Measurements from ENCODE around the gene WDR62.
"Not testable (repeated sequence)": the region's sequence is repeated elsewhere in the genome, so short reads cannot be mapped to it uniquely, and the experiment has no call there.

WDR62 gene

DNA sequence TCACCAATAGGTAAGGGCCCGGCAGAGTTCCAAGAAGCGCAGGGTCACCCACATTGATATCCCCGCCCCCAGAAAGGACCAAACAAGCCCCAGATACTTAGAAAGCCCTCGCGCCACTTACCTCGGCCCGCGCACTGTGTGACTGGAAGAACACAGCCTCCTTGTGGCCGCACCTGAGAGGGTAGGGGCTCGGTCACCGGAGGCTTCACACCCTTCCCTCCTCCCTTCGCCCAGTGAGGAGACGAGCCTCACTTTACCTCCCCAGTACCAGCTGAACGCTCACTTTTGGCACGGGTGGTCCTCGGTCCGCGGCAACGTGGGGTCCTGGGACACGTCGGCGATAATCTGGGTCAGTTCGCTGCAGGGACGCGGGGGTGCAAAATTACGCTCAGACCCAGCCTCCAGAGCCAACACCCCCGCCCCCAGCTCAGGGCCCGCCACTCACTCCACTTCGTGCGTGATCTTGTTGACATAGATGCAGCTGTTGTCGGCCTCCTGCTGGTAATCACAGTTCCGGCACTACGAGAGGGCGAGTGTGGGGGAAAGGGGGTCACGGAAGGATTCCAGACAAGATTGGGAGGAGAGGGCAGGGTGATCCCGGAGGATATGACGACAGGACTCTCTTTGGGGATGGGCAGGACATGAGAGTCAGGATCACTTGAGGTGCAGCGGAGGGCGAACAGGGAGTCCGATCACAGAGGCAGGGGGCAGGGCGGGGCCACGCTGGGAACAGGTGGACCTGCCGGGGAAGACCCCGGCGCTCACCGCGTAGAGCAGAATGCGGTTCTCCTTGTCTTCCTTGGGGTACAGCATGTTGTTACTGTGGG lies 59.4 kb downstream of the WDR62 start:
- DNase-seq = no peak

DNA sequence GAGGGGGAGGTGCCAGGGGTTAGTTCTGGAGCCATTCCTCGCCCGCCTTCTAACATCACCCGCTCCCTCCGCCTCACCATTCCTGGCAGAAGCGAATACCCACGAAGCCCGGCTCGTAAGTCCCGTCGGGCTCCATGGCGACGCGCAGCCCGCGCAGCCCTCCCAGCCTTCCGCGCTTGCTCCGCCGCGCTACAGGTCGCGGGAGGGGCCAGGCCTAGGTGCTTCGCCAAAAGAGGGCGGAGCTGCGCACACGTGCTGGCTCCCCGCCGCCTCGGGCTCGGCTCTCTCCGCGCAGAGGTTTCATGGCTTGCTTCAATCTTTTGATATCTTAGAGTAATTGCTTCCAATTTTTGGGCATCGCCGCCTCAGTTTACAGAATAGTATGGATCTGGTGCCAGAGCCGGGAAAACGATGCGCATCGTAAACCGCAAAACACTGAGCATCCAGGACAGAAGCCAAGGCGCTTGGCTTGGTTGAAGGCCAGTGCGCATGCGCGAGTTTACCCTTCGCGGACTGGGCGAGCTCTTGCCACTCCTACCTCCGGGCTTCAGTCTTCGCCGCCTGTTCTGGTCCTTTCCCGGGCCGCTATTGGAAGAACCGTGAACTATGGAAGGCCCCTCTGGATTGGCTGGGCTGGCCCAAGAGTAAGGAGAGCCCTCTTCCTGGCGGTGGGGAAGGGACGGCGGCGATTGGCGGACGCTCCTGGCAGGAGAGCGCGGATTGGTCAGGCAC lies 60.2 kb downstream of the WDR62 start, which contains the start of gene POLR2I:
Gene POLR2I, minus strand, starts transcription at position 155 of the 732 bp plus-strand sequence. Its CDS starts 19 bp downstream, at position 136.
- DNase-seq = peak; percentile 99

DNA sequence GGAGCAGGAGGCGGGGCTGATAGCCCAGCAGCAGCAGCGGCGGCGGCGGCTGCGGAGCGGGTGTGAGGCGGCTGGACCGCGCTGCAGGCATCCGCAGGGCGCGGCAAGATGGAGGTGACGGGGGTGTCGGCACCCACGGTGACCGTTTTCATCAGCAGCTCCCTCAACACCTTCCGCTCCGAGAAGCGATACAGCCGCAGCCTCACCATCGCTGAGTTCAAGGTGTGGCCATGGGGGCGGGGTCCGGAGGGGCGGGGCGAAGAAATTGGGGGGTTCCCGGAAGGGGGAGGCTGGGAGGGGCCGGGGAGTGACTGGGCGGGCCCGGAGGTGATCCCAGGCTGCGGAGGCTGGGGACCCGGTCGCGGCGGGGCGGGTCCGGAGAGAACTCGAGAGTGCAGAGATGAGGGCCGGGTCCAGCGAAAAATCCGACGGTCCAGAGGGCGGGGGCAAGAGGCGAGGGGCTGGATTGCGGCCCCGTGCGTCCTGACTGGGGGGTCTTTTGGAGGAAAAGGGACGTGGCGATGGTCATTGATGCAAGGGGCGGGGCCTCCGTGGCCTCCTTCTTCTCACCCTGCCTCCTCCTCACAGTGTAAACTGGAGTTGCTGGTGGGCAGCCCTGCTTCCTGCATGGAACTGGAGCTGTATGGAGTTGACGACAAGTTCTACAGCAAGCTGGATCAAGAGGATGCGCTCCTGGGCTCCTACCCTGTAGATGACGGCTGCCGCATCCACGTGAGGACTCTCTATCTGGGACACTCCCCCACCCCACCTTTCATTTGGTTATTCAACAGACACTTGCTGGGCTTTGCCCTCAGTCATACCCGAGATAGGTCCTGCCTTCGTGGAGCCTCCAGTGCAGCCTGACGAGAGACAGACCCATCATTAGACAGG lies 61.0 kb downstream of the WDR62 start, which contains the start of gene TBCB:
Gene TBCB, plus strand, starts transcription at position 16 of the 891 bp plus-strand sequence. Its CDS starts 93 bp downstream, at position 109.
- peak in 1 of 2 experiments; percentile 53 for DNase-seq

DNA sequence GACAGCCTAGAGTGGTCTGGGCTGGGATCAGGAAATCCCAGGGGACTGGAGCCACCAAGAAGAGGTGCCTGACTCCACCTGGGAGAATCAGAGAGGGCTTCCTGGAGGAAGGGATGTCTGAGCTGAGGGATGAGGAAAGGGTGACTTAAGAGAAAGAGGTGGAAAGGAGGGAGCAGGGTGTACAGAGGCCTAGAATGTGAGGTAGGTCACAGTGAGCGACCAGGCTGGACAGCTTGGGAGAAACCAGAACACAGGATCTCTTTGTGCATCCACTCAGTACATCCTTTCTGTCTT lies 61.6 kb downstream of the WDR62 start:
- DNase-seq = no peak

GRCh38 chr19:36120092-36120983 lies 65.6 kb downstream of the WDR62 start:
- DNase-seq = no peak

- DNase-seq = no peak
These were observed 66.3 kb downstream of the WDR62 start for GRCh38 chr19:36120984-36121358.

- no peak for DNase-seq
These were observed 66.9 kb downstream of the WDR62 start for GRCh38 chr19:36121486-36122124.

DNA sequence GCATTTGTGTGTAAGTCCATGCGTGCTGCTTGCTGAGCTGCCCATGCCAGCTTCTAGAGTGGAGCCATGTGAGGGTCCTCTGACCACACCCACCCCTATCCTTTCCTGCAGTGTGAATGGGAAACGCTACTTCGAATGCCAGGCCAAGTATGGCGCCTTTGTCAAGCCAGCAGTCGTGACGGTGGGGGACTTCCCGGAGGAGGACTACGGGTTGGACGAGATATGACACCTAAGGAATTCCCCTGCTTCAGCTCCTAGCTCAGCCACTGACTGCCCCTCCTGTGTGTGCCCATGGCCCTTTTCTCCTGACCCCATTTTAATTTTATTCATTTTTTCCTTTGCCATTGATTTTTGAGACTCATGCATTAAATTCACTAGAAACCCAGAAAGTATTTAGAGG lies 70.9 kb downstream of the WDR62 start:
- no peak for DNase-seq

GRCh38 chr19:36128392-36128736 lies 73.7 kb downstream of the WDR62 start:
- peak; percentile 57 to 70 for DNase-seq

DNA sequence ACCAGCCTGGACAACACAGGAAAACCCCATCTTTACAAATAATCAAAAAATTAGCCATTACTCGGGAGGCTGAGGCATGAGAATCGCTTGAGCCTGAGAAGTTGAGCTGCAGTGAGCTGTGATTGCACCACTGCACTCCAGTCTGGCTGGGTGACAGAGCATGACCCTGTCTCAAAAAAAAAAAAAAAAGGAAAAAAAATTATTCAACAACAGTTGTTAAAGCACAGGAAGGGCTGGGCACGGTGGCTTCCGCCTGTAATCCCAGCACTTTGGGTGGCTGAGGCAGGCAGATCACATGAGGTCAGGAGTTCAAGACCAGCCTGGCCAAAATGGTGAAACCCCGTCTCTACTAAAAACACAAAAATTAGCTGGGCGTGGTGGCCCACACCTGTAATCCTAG lies 76.5 kb downstream of the WDR62 start:
- DNase-seq = not testable (repeated sequence)

GRCh38 chr19:36134867-36135266 lies 80.2 kb downstream of the WDR62 start:
- not testable (repeated sequence) for DNase-seq

DNA sequence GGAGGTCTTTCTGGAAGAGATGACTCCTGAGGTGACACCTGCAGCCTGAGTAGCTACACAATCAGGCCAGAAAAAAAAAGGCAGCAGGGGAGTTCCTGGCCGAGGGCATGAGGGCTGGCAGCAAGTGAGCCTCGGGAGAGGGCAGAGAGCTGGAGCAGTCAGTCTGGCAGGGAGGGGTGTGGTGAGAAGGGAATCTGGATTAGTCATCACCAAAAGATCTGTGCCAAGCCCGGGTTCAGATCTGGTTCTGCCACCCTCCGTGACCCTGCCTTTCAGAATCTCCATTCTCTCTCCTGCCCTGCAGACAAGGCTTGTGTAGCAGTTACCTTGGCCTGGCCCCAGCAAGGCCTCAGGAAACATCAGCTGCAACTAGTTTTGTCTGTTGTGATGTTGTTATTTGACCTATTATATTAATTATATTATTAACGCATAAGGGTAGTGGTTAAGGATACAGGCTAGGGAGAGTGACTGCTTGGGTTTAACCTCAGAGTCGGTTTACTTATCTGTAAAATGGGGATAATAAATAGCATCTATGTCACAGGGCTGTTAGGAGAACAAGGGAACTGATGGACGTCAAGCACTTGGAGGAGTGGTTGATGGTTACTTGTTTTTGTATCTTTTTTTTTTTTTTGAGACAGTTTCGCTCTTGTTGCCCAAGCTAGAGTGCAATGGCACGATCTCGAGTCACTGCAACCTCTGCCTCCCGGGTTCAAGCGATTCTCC lies 82.4 kb downstream of the WDR62 start:
- no peak for DNase-seq

DNA sequence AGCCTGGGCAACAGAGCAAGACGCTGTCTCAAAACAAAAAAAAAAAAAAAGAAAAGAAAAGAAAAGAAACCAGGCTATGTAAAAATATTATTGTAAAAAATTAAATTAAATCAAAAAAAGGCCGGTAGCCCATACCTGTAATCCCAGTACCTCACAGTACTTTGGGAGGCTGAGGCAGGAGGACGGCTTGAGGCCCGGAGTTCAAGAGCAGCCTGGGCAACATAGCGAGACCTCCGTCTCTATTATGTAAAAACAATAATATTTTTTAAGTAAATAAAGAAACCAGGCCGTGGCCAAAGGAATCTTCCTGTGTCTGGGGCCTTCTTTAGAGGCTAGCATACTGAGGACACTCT lies 84.4 kb downstream of the WDR62 start:
- no peak for DNase-seq

DNA sequence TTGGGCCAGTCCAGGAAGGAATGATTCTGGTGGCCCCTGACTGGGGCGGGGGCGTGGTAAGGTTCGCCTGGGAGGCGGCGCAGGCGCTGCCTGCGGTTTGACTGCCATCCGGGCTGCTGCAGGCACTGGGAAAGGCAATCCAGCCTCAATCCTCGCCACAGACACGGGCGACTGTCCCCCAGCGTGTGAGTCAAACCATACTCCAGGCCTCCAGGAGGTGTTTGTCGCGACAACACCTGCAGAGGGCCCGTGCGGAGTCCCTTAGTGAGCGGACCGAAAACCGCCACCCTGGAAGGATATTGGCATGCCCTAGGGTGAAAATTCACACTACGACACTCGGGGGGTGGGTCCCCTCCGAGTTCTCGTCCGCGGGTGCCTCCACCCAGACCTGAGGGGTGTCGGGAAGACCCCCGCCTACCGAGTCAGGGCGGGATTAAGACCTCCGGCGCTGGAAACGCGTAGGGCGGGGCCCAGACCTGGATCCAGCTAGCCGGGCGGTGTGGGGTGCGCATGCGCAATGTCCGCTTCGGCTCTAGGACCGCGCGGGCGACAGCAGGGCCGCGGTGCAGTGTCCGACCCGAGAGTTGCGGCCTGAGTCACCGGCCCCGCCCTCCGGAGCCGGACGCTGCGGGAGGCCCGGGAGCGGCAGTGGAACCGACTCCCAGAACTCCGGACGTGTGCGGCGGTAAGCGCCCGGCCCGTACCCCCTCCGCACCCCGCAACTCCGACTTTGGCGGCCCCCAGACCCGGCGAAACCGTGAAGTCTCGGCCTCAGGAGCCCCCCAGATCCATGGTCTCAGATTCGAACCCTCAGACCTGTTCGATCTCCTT lies 85.0 kb downstream of the WDR62 start, which contains the start of gene CAPNS1:
Gene CAPNS1, plus strand, starts transcription at position 594 of the 831 bp plus-strand sequence. CDS start 946 bp downstream, outside the sequence.
- DNase-seq = peak; percentile 86 to 88

GRCh38 chr19:36140304-36141038 lies 85.8 kb downstream of the WDR62 start:
- peak; percentile 30 to 31 for DNase-seq

GRCh38 chr19:36141039-36141927 lies 86.6 kb downstream of the WDR62 start:
- peak; percentile 53 to 58 for DNase-seq

- no peak for DNase-seq
These were observed 87.3 kb downstream of the WDR62 start for GRCh38 chr19:36142046-36142445.

- DNase-seq = no peak
These were observed 87.8 kb downstream of the WDR62 start for GRCh38 chr19:36142496-36142895.
